GM23248 (cell line): ENCODE data around the gene L2HGDH.

Experiments
- EZH2 ChIP-seq: fragments of 200-600 bp; sonication (generic); IDR thresholded peaks from 2 replicates; pipeline ENCODE4 v1.6.1; 2018; ENCODE audit warnings: antibody characterized with exemption, mild to moderate bottlenecking; ENCODE audit not compliant: insufficient read depth, poor library complexity, severe bottlenecking
- EZH2phosphoT487 ChIP-seq: fragments of 200-600 bp; sonication (generic); IDR thresholded peaks from 2 replicates; pipeline ENCODE4 v1.6.1; 2018; ENCODE audit warnings: antibody characterized with exemption, moderate library complexity, mild to moderate bottlenecking, low read depth; ENCODE audit not compliant: insufficient read depth

- TF ChIP-seq EZH2 (no peak), EZH2phosphoT487 (no peak)
Observed at GRCh38 chr14:50257732-50258131, 54.3 kb downstream of the L2HGDH start.
